GM10266 (cell line): ENCODE results near the gene DCUN1D2.

Source experiments
- DNase-seq: peaks from one replicate; pipeline ENCODE4 v3.0.0; 2012; ENCODE audit errors: extremely low spot score
- TF ChIP-seq, protein P1 (sequence below): IDR thresholded peaks from 2 replicates; pipeline ENCODE4 v1.5.1; 2012; ENCODE audit warnings: mild to moderate bottlenecking, low read depth; ENCODE audit not compliant: control insufficient read depth, insufficient read depth; ENCODE audit errors: missing control alignments

Gene DCUN1D2

GRCh38 chr13:113417008-113417751 lies 73.3 kb downstream of the DCUN1D2 start:
- TF ChIP-seq, protein P1, sequence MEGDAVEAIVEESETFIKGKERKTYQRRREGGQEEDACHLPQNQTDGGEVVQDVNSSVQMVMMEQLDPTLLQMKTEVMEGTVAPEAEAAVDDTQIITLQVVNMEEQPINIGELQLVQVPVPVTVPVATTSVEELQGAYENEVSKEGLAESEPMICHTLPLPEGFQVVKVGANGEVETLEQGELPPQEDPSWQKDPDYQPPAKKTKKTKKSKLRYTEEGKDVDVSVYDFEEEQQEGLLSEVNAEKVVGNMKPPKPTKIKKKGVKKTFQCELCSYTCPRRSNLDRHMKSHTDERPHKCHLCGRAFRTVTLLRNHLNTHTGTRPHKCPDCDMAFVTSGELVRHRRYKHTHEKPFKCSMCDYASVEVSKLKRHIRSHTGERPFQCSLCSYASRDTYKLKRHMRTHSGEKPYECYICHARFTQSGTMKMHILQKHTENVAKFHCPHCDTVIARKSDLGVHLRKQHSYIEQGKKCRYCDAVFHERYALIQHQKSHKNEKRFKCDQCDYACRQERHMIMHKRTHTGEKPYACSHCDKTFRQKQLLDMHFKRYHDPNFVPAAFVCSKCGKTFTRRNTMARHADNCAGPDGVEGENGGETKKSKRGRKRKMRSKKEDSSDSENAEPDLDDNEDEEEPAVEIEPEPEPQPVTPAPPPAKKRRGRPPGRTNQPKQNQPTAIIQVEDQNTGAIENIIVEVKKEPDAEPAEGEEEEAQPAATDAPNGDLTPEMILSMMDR: no peak
- no peak for DNase-seq

- DNase-seq: no peak
- TF ChIP-seq, protein P1: no peak
These were observed 74.7 kb downstream of the DCUN1D2 start for GRCh38 chr13:113415825-113416224.

GRCh38 chr13:113415032-113415431 lies 75.5 kb downstream of the DCUN1D2 start:
- no peak for DNase-seq
- TF ChIP-seq, protein P1: no peak

- no peak for DNase-seq
- TF ChIP-seq, protein P1: no peak
These were observed 76.2 kb downstream of the DCUN1D2 start for GRCh38 chr13:113414335-113414734.

DNA sequence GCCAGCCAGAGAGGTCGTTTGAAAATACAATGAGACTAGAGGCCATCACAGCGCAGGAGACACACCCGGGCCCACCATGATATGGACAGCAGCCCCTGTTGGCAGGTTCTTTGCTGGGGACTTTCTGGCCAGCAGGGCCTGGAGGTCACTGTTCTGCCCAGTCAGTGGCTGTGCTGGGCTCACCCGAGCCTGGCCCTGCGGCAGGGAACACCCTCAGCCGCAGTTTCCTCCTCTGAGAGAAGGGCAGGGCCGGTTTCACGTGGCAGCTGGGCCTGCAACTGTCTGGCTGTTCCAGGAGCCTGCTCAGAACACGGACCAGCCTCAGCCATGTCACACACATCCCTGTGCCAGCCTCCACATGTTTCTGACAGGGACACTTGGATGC lies 76.6 kb downstream of the DCUN1D2 start:
- TF ChIP-seq, protein P1: no peak
- no peak for DNase-seq

- no peak for DNase-seq
- TF ChIP-seq, protein P1: no peak
These were observed 77.2 kb downstream of the DCUN1D2 start for GRCh38 chr13:113413178-113413897.

GRCh38 chr13:113412440-113412839 lies 78.1 kb downstream of the DCUN1D2 start:
- DNase-seq: no peak
- TF ChIP-seq, protein P1: no peak
